Peyer's patch (tissue), 4 donors: Measurements from ENCODE around the gene AUNIP. TPM values are rescaled to one million over a fixed set of nuclear protein-coding genes. Genes with fewer than 3 reads are reported as not detected.

Experiments
- DNase-seq, 3 donors: peaks; one replicate each; pipeline ENCODE4 v3.0.0-alpha.2; 2017 to 2019
- H3K27ac ChIP-seq, 4 donors: fragments of 200-600 bp; sonication (generic); one replicate each; pipeline ENCODE4 v1.5.1; 2016 to 2019
- H3K27me3 ChIP-seq, 2 donors: fragments of 200-600 bp; sonication (generic); one replicate each; pipeline ENCODE4 v1.5.1; 2019
- H3K36me3 ChIP-seq, 3 donors: fragments of 200-600 bp; sonication (generic); one replicate each; pipeline ENCODE4 v1.5.1; 2016 to 2019
- H3K4me1 ChIP-seq, 4 donors: fragments of 200-600 bp; sonication (generic); one replicate each; pipeline ENCODE4 v1.5.1; 2016 to 2019
- H3K4me3 ChIP-seq, 4 donors: fragments of 200-600 bp; sonication (generic); 1 replicate in 3 of 4; 2 replicates in 1 of 4; pipeline ENCODE4 v1.5.1; 2016 to 2019; ENCODE audit warnings: mild to moderate bottlenecking in 1 of 4
- H3K9me3 ChIP-seq, 4 donors: fragments of 200-600 bp; sonication (generic); one replicate each; pipeline ENCODE4 v1.5.1; 2016 to 2019; ENCODE audit warnings: mild to moderate bottlenecking in 1 of 4
- POLR2A ChIP-seq, 2 donors: fragments of 450-650 bp; IDR thresholded peaks; one replicate each; pipeline ENCODE4 v1.5.1; 2017; ENCODE audit warnings: antibody characterized with exemption in 2 of 2, mild to moderate bottlenecking in 2 of 2, moderate library complexity in 2 of 2
- total RNA-seq, 4 donors: library from RNA; depleted of rRNA; stranded (reverse); fragments of >200 nt; gene quantifications; one replicate each; pipeline ENCODE4 v1.1.0, GENCODE V29; 2016
- TF ChIP-seq, protein P1 (sequence below), 6 experiments: fragments of 450-650 bp in 4 of 6; fragments of 200-600 bp in 2 of 6; sonication (generic) in 1 of 6; IDR thresholded peaks; one replicate each; pipeline ENCODE4 v1.5.1; 2017 to 2019; ENCODE audit warnings: antibody characterized with exemption in 6 of 6, mild to moderate bottlenecking in 3 of 6, moderate library complexity in 1 of 6

Gene AUNIP
- total RNA-seq, 4 donors from 2014 or later, result 0.95 to 1.6 TPM; not detected in 2

GRCh38 chr1:25867210-25867991, 8.1 kb upstream of the AUNIP start:
- H3K9me3 ChIP-seq, result no peaks in the 10 kb centered on the region
- H3K27me3 ChIP-seq, result no peaks in the 10 kb centered on the region
- peak overlapping the region in 2 of 4 donors; percentile 69 to 90 for H3K27ac ChIP-seq
- no peak overlapping the region for H3K4me3 ChIP-seq
- peaks cover 0 to 44% (median 14%) of the 10 kb centered on the region in 4 donors for H3K4me1 ChIP-seq
- TF ChIP-seq, protein P1, sequence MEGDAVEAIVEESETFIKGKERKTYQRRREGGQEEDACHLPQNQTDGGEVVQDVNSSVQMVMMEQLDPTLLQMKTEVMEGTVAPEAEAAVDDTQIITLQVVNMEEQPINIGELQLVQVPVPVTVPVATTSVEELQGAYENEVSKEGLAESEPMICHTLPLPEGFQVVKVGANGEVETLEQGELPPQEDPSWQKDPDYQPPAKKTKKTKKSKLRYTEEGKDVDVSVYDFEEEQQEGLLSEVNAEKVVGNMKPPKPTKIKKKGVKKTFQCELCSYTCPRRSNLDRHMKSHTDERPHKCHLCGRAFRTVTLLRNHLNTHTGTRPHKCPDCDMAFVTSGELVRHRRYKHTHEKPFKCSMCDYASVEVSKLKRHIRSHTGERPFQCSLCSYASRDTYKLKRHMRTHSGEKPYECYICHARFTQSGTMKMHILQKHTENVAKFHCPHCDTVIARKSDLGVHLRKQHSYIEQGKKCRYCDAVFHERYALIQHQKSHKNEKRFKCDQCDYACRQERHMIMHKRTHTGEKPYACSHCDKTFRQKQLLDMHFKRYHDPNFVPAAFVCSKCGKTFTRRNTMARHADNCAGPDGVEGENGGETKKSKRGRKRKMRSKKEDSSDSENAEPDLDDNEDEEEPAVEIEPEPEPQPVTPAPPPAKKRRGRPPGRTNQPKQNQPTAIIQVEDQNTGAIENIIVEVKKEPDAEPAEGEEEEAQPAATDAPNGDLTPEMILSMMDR (IDR thresholded peaks at IDR 0.05), result no peak
- TF ChIP-seq POLR2A (IDR thresholded peaks at IDR 0.05), result peak in 1 of 2 donors; percentile 41
- peaks cover 0 to 7% (median 0%) of the 10 kb centered on the region in 3 donors for H3K36me3 ChIP-seq
- peak in 2 of 3 donors; percentile 12 to 44 for DNase-seq

DNA sequence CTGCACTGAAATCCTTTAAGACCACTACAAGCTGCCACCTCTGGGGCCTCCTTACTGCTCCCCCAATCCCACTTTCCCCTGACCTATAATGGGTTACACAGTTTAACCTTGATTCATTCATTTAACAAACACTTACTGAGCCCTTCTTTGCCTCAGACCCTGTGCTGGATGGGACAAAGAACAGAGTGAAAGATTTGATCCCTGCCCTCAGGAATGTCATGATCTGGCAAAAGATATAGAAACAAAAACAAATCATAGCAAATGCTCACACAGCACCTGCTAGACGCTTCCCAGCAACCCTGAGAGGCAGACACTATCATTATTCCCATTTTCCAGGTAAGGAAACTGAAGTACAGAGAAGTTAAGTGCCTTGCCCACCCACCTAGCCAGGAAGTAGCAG, 7.0 kb upstream of the AUNIP start:
- no peaks in the 10 kb centered on the region for H3K27me3 ChIP-seq

GRCh38 chr1:25864434-25864833, 5.2 kb upstream of the AUNIP start:
- no peaks in the 10 kb centered on the region for H3K9me3 ChIP-seq
- H3K27ac ChIP-seq, result no peak overlapping the region
- H3K4me1 ChIP-seq, result peaks cover 0 to 30% (median 7%) of the 10 kb centered on the region in 4 donors
- no peak overlapping the region for H3K4me3 ChIP-seq
- DNase-seq, result no peak
- H3K27me3 ChIP-seq, result no peaks in the 10 kb centered on the region
- TF ChIP-seq, protein P1 (IDR thresholded peaks at IDR 0.05), result no peak
- TF ChIP-seq POLR2A (IDR thresholded peaks at IDR 0.05), result no peak
- peaks cover 0 to 7% (median 0%) of the 10 kb centered on the region in 3 donors for H3K36me3 ChIP-seq

More for the DNA sequence above, 7.0 kb upstream of the AUNIP start:
- no peak for DNase-seq
- Histone ChIP-seq H3K36me3 (peaks cover 0 to 7% (median 0%) of the 10 kb centered on the region in 3 donors), H3K27ac (no peak overlapping the region), H3K4me1 (peaks cover 0 to 39% (median 10%) of the 10 kb centered on the region in 4 donors), H3K4me3 (no peak overlapping the region), H3K9me3 (no peaks in the 10 kb centered on the region)
- no peak for TF ChIP-seq POLR2A (IDR thresholded peaks at IDR 0.05)
- TF ChIP-seq, protein P1 (IDR thresholded peaks at IDR 0.05), result no peak

GRCh38 chr1:25863486-25864262, 4.4 kb upstream of the AUNIP start:
- peaks cover 0 to 7% (median 0%) of the 10 kb centered on the region in 3 donors for H3K36me3 ChIP-seq
- H3K4me1 ChIP-seq, result peaks cover 4 to 35% (median 9%) of the 10 kb centered on the region in 4 donors
- H3K4me3 ChIP-seq, result no peak overlapping the region
- no peaks in the 10 kb centered on the region for H3K27me3 ChIP-seq
- DNase-seq, result no peak
- TF ChIP-seq, protein P1 (IDR thresholded peaks at IDR 0.05), result no peak
- TF ChIP-seq POLR2A (IDR thresholded peaks at IDR 0.05), result no peak
- no peaks in the 10 kb centered on the region for H3K9me3 ChIP-seq
- H3K27ac ChIP-seq, result no peak overlapping the region

DNA sequence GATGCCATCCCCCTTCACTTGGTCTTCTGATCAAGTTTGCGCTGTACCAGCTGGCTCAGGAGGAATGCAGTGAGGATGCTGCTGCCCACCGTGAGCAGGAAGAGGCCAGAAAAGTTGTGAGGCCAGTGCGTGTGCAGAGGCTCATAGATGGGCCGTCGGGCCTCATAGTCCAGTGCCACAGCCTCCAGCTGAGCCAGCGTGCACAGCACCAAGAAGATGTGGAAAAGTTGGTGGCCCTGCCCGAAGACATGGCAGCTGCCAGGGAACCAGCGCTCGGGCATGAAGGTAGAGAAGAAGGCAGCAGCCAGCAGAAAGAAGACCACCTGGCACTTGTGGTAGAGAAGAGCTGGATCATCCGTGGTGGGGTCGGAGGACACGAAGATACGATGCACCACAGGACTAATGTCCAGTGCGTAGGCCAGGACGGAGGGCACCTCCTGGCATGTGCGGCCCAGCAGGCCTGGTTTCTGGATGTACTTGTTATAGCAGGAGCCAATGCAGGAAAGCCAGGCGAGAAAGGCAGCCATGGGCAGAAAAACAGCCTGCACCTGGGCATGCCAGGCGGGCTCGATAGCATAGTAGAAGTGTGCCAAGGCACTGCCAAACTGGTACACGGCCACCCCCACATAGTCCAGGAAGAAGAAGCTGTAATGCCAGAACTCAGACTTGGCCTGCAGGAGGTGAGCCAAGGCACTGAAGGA, 3.7 kb upstream of the AUNIP start:
- Histone ChIP-seq H3K4me1 (peaks cover 6 to 34% (median 8%) of the 10 kb centered on the region in 4 donors), H3K9me3 (no peaks in the 10 kb centered on the region), H3K4me3 (no peak overlapping the region), H3K27me3 (no peaks in the 10 kb centered on the region), H3K36me3 (peaks cover 0 to 7% (median 0%) of the 10 kb centered on the region in 3 donors), H3K27ac (no peak overlapping the region)
- TF ChIP-seq, protein P1 (IDR thresholded peaks at IDR 0.05), result no peak
- no peak for TF ChIP-seq POLR2A (IDR thresholded peaks at IDR 0.05)
- DNase-seq, result no peak
